GM12878 (cell line): ENCODE measurements around the gene INHBC. TPM values are rescaled to one million over a fixed set of nuclear protein-coding genes. Genes with fewer than 3 reads are reported as not detected.

ENCODE experiments used
- ETV6 ChIP-seq, 2 experiments: fragments of 450-650 bp in 1 of 2; IDR thresholded peaks in 1 of 2; conservative IDR thresholded peaks in 1 of 2; 2 replicates each; pipeline ENCODE4 v1.6.1; 2014; ENCODE audit warnings: antibody characterized with exemption in 1 of 2, borderline replicate concordance in 1 of 2, low read depth in 1 of 2, mild to moderate bottlenecking in 1 of 2, moderate library complexity in 1 of 2
- PAX8 ChIP-seq: fragments of 450-650 bp; IDR thresholded peaks from 2 replicates; pipeline ENCODE4 v1.6.1; 2017; ENCODE audit warnings: mild to moderate bottlenecking, moderate library complexity
- SP1 ChIP-seq: IDR thresholded peaks from one replicate; pipeline ENCODE4 v1.6.1; 2011; ENCODE audit warnings: low read depth, low read length
- polyA plus RNA-seq, 11 experiments: library from polyadenylated mRNA; depleted of rRNA in 4 of 11; unstranded in 6 of 11; stranded (reverse) in 5 of 11; fragments of >200 nt; fragmentation: Nextera tagmentation in 4 of 11; fragmentation: Illumina TruSeq in 1 of 11; extraction: Ambion mirVana in 4 of 11; extraction: Trizol in 1 of 11; gene quantifications; 1 replicate in 1 of 11; 2 replicates in 10 of 11; pipeline versions ENCODE4 v1.2.1 to v1.2.3, GENCODE V29; 2011 to 2016; ENCODE audit warnings: inconsistent platforms in 2 of 11, missing spikeins in 2 of 11, low read depth in 1 of 11
- total RNA-seq, 4 experiments: library from RNA; depleted of rRNA in 3 of 4; stranded (reverse); fragments of >200 nt in 3 of 4; fragmentation: Illumina TruSeq in 1 of 4; extraction: Trizol in 1 of 4; gene quantifications; 2 replicates each; pipeline versions ENCODE4 v1.2.1 to v1.2.3, GENCODE V29; 2013 to 2021
- TF ChIP-seq, protein P1 (sequence below): IDR thresholded peaks from 2 replicates; pipeline ENCODE4 v1.6.1; 2012; ENCODE audit warnings: low read length, inconsistent platforms
- TF ChIP-seq, protein P2 (sequence below): IDR thresholded peaks from 2 replicates; pipeline ENCODE4 v1.6.1; 2011; ENCODE audit warnings: low read depth, low read length, improper control_type of control experiment, borderline replicate concordance
- TF ChIP-seq, protein P3 (sequence below): IDR thresholded peaks from 2 replicates; pipeline ENCODE4 v1.6.1; 2012; ENCODE audit warnings: low read depth, low read length, improper control_type of control experiment
- TF ChIP-seq, protein P4 (sequence below): fragments of 450-650 bp; IDR thresholded peaks from 2 replicates; pipeline ENCODE4 v1.6.1; 2017; ENCODE audit warnings: antibody characterized with exemption, mild to moderate bottlenecking, moderate library complexity

INHBC gene
- total and polyA plus RNA-seq, 10 of the 15 experiments (the other 5 are each of a cell fraction or from before 2014, with no cell fraction given) = 0.04 to 0.22 (median 0.13) TPM; not detected in 5

DNA sequence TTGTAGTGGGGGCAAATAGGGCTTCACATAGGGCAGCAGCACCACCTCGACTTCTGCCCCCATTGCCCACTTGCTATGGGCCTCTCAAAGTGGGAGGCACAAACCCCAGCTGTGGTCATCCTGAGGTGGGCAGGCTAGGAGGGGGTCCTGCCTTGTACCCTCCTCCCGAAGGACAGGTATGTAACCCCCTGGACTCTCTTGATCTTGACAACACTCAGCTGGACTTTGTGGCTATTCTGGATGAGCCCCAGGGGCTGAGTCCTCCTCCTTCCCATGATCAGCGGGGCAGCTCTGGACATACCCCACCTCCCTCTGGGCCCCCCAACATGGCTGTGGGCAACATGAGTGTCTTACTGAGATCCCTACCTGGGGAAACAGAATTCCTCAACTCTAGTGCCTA lies 37.1 kb downstream of the INHBC start (continued):
- TF ChIP-seq PAX8 (no peak), SP1 (no peak), ETV6 (conservative IDR thresholded peaks at IDR 0.05 in 1 of 2, IDR thresholded peaks at IDR 0.05 in 1 of 2; ENCODE audit: borderline replicate concordance in 1 of 2, low read depth in 1 of 2) (no peak)
- TF ChIP-seq, protein P1, sequence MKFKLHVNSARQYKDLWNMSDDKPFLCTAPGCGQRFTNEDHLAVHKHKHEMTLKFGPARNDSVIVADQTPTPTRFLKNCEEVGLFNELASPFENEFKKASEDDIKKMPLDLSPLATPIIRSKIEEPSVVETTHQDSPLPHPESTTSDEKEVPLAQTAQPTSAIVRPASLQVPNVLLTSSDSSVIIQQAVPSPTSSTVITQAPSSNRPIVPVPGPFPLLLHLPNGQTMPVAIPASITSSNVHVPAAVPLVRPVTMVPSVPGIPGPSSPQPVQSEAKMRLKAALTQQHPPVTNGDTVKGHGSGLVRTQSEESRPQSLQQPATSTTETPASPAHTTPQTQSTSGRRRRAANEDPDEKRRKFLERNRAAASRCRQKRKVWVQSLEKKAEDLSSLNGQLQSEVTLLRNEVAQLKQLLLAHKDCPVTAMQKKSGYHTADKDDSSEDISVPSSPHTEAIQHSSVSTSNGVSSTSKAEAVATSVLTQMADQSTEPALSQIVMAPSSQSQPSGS = no peak
- TF ChIP-seq, protein P2, sequence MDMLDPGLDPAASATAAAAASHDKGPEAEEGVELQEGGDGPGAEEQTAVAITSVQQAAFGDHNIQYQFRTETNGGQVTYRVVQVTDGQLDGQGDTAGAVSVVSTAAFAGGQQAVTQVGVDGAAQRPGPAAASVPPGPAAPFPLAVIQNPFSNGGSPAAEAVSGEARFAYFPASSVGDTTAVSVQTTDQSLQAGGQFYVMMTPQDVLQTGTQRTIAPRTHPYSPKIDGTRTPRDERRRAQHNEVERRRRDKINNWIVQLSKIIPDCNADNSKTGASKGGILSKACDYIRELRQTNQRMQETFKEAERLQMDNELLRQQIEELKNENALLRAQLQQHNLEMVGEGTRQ = no peak
- TF ChIP-seq, protein P3, sequence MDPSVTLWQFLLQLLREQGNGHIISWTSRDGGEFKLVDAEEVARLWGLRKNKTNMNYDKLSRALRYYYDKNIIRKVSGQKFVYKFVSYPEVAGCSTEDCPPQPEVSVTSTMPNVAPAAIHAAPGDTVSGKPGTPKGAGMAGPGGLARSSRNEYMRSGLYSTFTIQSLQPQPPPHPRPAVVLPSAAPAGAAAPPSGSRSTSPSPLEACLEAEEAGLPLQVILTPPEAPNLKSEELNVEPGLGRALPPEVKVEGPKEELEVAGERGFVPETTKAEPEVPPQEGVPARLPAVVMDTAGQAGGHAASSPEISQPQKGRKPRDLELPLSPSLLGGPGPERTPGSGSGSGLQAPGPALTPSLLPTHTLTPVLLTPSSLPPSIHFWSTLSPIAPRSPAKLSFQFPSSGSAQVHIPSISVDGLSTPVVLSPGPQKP = no peak
- TF ChIP-seq, protein P4, sequence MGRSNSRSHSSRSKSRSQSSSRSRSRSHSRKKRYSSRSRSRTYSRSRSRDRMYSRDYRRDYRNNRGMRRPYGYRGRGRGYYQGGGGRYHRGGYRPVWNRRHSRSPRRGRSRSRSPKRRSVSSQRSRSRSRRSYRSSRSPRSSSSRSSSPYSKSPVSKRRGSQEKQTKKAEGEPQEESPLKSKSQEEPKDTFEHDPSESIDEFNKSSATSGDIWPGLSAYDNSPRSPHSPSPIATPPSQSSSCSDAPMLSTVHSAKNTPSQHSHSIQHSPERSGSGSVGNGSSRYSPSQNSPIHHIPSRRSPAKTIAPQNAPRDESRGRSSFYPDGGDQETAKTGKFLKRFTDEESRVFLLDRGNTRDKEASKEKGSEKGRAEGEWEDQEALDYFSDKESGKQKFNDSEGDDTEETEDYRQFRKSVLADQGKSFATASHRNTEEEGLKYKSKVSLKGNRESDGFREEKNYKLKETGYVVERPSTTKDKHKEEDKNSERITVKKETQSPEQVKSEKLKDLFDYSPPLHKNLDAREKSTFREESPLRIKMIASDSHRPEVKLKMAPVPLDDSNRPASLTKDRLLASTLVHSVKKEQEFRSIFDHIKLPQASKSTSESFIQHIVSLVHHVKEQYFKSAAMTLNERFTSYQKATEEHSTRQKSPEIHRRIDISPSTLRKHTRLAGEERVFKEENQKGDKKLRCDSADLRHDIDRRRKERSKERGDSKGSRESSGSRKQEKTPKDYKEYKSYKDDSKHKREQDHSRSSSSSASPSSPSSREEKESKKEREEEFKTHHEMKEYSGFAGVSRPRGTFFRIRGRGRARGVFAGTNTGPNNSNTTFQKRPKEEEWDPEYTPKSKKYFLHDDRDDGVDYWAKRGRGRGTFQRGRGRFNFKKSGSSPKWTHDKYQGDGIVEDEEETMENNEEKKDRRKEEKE = no peak
- TF ChIP-seq, all 136 proteins: peak for 0
